SKM-1 treated with dmso at 0.1 percent for 144 hours (cell line): ENCODE measurements around the gene JMJD8.

Experiments
- DNase-seq: peaks from one replicate; lab custom pipeline; 2025; ENCODE audit not compliant: unreplicated experiment; lab: John Stamatoyannopoulos, UW

Gene JMJD8, protein sequence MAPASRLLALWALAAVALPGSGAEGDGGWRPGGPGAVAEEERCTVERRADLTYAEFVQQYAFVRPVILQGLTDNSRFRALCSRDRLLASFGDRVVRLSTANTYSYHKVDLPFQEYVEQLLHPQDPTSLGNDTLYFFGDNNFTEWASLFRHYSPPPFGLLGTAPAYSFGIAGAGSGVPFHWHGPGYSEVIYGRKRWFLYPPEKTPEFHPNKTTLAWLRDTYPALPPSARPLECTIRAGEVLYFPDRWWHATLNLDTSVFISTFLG

DNA sequence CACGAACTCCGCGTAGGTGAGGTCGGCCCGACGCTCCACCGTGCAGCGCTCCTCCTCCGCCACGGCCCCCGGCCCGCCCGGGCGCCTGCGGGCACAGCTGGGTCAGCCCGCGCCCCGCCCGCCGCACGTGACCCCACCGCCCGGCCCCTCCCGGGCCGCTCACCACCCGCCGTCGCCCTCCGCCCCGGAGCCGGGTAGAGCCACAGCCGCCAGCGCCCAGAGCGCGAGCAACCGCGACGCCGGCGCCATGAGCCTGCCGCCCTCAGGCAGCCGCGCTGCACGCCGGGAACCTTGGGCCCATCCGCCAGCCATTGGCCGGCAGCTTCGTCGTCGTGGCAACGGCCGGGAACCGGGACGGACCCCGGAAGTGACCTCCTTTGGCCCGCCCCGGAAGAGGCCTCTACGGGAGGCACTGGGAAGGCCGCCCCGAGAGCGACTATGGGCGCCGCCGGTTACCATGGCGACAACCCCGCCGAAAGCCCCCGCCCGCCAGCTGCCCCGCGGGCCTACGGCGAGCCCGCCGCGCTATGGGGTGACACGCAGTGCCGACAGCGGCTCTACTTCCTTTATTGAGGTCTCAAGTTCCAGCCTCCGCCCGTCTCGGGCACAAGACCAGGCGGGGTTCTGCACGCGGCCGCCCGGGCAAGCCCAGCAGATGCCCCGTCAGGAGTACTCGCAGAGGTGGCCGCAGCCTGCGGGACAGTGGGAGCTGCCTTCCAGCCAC, at the start of gene JMJD8:
TSS of gene JMJD8 (minus strand) at position 264 of the 724 bp plus-strand sequence. CDS start at position 249, 15 bp downstream.
- DNase-seq = peak; percentile 87

DNA sequence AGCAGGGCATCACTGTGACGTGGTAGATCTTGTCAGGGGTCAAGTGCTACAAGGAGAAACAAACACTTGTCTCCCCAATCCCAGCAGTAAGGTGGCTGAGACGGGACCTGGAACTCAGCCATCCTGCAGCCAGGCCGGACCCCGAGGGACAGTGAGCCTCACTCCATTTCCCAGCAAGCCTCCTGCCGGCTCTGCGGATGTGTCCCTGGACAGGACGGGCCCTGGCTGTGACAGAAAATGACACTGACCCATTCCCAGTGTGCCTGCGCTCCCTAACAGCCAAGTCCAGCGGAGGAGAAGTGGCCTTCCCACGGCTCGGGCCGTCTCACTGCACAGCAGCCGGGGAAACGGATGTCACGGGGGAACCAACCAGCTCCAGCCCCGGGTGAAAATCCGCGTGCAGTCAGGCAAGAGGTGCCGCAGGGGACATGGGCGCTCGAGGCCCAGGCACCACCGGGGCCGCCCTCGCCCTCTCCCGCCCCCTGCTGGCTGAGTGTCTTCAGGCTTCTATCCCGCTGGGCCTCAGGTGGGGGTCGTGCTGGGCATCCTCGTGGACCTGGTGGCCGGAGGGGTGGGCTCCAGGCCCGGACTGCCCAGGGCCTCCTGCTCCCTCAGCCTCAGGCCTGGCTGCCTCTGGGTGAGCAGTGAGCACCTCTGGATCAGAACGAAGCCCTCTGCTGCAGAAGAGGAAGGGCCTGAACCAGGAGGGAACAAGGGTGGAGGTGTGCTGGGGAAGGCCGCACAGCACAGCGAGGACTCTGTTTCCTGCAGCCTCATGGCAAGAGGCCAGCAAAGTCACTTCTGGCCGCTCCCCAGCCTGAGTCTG, 49.5 kb upstream of the JMJD8 start:
- no peak for DNase-seq

DNA sequence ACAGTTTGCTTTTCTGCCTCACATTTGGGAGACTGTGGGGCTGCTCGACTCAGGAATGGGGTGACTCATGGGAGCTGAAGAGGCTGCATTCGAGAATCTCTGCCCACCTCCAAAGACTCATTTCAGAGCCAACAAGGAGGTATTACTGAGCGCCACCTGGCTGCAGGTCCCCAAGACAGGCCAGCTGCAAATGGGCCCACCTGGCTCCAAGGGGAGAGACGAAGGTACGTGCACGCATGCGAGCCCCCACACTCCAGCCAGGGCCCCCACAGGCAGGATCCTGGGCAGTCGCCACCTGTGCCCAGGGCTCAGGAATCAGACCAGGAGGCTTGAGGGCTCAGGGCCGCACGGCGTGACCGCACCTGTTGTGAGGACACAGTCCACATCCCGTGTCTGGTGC, 48.8 kb upstream of the JMJD8 start:
- no peak for DNase-seq

DNA sequence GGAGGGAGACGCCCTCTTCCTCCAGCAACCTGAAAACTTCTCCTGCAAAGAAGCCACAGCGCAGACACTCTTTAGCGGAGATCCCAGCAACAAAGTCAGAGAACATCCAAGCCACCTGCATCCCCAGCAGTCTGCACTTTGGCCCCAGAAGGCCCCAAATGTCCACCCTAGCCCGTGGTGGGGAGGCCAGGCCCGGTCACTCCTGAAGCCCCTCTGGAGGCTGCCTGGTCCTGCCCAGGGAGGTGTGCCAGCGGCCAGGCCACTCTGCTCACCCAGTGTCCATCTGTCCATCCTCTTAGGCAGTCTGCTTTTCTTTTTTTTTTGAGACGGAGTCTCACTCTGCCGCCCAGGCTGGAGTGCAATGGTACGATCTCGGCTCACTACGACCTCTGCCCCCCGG, 48.2 kb upstream of the JMJD8 start:
- no peak for DNase-seq

DNA sequence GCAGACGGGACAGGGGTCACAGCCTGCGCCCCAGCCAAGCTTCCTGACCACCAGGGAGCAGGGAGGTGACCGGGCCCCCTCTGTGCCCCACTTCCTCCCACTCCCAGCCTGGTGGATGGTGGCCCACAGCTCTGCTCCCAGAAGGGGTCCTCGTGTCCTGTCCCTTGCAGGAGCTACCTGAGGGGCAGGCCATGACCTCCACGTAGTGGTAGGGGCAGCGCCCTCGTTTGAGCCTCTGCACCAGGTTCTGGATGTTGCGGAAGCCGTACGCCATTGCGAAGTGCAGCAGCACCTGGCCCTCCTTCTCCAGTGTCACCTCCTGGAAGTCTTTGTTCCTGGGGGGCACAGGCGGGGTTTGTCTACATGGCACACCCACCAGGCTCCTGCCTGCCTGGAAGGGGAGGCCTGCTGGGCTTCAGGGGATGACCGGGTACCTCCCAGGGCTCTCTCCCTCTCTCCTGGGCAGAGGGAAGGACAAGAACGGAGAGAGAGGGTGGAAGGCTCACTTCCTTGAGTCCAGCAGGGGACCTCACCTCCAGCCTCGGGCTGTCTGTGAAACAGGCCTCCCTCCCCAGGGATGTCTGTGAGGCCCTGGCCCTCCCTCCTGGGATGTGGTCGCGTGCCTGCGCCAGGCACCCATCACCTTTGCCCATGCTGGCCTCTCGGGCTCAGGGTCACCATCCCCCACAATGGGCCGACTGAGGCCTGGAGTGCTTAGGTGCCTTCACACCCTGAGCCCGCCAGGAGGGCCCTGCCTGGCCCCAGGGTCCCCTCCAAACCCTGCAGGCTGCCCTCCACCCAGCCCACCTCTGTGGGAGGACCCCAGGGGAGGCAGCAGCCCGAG, 46.8 kb upstream of the JMJD8 start:
- no peak for DNase-seq

DNA sequence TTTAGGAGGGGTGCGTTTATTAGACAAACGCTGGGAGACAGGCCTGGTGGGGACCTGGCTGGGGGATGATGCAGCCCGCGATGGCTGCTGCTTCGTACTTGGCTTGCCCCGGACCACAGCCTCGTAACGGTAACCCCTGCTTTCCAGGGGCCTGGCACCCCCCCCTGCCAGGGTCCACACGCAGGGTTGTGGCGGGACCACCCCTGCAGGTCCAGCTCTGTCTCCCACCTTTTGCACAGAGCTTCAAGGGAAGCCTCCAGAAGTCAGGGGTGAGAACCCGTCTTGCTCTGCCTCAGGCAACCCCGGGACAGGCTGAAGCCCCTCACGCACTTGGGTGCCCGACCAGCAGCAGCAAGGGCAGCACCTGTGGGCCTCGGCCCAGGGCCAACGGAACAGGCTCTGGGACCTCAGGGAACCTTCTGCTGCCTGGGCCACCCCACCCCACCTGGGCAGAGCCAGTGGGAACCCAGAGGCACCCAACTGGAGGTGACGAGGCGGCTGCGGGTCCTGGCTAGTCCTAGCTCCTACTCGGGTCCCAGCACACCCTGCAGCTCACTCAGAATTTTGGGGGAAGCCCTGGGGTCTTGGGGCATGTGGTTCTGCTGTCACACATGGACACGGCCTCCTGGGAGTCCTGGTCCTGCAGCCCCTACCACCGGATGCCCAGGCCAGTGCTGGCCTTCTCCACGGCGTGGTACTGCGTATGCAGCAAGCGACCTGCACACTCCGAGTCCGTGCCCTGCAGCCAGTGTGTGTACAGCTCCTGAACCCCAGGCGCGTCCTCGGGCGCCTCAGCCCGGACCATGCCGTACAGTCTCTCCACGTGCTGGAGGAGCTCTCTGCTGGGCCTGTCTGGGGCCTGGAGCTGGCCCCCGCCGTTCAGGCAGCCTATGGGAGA, 45.9 kb upstream of the JMJD8 start:
- no peak for DNase-seq

DNA sequence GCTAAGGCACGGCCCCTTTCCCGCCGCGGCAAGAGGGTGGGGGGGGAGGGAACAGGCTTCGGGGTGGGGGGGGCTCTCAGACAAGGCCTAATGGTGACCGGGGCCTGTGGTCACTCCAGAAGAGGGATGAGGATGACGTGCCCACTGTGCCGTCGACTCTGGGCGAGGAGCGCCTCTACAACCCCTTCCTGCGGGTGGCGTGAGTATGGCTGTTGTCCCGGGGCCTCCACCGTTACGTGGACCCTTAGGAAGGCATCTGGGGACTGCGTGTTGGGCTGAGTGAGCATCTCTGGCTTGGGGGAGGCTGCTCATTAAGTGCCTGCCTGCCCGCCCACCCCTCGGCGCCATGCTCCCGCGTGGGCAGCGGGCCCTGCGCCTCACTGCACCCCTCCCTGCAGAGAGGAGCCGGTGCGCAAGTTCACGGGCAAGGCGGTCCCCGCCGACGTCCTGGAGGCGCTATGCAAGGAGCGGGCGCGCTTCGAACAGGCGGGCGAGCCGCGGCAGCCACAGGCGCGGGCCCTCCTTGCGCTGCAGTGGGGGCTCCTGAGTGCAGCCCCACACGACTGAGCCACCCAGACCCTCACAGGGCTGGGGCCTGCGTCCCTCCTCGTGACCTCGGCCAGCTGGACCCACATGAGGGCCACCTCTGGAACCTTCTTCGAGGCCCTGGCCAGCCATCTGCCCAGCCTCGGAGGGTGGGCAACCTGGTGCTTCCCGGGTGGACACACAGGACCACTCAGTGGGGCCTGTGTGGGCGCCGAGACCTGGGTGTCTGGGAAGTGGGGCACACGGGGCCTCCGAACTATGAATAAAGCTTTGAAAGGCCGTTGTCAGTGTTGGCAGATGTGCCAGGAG, 45.0 kb upstream of the JMJD8 start:
- no peak for DNase-seq

DNA sequence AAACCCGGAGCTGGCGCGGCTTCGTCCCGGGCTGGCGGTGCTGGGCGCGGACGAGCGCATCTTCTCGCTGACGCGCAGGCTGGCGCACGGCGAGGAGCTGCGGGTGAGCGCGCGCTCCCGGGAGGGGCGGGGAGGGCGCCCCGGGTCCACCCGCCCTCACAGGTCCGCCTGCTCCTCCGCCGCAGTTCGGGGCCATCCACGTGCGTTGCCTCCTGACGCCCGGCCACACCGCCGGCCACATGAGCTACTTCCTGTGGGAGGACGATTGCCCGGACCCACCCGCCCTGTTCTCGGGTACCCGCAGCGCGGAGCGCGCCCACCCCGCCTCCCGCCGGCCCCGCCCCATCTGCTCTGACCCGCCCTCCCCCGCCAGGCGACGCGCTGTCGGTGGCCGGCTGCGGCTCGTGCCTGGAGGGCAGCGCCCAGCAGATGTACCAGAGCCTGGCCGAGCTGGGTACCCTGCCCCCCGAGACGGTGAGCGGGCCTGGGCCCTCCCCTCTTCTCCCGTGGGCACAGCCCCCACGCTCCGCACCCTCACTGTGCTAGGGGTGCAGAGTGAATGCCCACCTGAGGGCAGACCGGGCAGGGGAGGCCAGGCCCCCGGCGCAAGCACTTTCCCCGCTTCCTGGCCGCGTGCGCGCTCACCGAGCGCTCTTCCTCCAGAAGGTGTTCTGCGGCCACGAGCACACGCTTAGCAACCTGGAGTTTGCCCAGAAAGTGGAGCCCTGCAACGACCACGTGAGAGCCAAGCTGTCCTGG, 44.2 kb upstream of the JMJD8 start:
- peak; percentile 46 for DNase-seq

DNA sequence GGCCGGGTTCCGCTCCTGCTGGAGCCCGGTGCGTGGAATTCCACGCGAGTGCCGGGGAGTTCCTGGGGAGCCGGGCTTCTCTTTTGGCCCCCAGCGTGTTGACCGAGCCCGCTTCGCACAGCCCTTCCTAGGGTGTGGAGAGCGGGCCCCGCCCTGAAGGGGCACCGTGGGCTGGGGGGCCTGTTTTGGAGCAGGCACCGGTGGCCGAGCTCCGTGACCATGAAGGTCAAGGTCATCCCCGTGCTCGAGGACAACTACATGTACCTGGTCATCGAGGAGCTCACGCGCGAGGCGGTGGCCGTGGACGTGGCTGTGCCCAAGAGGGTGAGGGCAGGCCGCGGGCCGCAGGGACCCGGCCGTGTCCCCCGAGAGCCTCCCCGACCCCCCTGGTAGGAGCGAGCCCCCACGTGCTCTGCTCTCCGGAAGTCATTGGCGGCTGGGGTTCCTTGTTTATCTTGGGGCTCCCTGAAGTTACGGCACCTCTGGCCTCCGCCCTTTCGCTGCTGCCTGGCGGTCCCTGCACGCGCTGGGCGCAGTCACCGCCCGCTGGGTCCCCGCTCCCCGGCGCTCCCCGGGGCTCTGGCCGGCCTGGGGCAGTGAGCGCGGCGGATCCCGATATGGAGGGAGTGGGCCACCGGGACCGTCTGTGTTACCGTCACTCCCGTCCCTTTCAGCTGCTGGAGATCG, 43.3 kb upstream of the JMJD8 start:
- no peak for DNase-seq

DNA sequence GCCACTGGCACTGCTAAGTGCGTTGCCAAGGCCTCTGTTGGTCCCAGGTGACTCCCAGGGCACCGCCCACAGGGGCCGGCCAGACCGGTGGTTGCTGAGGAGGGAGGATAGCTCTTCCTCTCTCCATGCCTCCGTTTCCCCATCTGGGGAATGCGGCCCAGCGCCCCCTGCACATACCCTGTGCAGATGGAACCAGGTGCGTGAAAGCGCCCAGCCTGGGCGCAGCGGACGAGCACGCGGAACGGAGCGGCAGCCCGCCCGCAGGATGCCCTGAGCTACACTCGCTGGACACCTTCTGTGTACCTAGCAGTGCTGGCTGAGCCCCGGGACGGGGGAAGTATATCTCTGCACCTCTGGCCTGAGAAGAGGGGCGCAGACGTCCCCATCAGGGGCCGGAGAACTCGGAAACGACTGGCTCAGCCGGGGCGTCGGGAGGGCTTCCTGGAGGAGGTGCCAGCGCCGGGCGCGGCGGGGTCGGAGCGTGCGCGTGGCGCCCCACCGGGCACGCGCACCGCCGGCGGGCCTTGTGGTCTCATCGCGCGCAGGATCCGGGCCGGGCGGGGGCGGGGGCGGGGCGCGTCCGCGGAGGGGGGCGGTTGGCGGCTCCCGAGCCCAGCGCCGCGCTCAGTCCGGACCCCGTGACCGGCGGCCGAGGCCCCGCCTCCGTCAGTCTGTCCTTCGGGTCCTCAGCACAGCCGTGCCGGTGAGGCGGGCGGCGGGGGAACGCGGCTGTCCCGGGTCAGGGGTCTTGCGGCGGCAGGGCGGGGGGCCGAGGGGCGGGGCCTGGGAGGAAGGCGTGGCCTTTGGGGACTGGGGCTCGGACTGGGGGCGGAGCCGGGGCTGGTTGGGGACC, 42.5 kb upstream of the JMJD8 start, which contains the start of the genes CCDC78 and HAGHL:
TSS of gene CCDC78 (minus strand) at position 6 of the 853 bp plus-strand sequence. CDS start 76 bp downstream, outside the sequence.
TSS of gene HAGHL (plus strand) at position 669 of the 853 bp plus-strand sequence. CDS start 404 bp downstream, outside the sequence.
- peak; percentile 36 for DNase-seq

DNA sequence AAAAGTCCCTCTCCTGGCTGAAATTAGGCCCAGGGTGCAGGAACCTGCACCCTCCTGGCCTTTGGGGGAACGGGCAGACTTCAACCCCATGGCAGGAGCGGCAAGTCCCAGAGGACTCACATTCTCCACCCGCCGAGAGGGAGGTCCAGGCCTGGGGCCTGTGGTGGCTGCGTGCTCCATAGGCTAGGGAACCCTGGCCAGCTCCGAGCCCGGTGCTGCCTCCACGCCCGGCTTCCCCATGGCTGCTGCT, 42.0 kb upstream of the JMJD8 start:
- DNase-seq = no peak

DNA sequence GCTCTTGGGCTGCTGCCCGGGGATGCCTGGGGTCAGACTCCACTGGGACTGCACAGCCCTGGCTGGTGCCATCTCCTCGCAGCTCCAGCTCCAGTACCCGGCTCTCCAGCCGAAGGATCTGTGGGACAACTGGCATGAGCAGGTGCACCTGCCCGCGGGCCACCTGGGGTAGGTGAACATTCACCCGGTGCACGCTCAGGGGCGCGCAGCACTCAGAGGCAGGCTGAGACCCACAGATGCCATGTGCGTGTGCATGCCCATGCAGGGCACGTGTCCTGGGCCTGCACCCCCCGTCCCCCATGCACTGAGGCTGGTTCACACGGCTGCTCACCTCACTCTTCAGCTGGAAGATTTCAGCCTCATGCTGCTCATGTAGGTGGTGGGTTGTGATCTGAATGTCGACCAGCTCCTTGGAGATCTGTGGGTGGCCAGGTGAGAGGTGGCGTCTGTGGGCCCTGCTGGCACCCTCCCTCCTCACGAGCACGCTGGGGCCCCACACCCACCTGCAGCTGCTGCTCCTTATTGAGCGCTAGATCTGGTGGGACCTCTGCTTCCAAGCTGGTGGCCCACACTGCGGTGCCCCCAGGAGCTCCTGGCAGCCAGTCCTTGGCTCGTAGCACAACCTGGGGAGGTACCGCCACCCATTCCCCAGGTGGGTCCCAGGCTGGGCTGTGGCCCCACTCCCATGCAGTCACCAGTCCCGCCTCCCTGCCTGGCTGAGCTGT, 41.5 kb upstream of the JMJD8 start:
- no peak for DNase-seq

DNA sequence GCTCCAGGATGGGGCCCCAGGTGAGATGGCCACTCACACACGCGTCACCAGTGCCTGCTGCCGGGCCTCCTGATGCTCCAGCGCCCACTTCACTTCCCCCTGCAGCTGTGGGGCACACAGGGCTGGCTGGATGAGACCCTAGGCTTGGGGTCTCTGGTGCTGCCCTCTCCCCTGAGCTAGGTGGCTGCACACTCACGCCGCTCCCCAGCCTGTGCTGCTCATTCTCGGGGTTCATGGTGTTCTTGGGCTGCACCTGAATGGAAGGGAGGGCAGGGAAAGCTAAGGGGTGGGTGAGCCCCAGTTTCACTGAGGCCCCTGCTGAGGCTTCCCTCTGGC, 40.9 kb upstream of the JMJD8 start:
- no peak for DNase-seq

DNA sequence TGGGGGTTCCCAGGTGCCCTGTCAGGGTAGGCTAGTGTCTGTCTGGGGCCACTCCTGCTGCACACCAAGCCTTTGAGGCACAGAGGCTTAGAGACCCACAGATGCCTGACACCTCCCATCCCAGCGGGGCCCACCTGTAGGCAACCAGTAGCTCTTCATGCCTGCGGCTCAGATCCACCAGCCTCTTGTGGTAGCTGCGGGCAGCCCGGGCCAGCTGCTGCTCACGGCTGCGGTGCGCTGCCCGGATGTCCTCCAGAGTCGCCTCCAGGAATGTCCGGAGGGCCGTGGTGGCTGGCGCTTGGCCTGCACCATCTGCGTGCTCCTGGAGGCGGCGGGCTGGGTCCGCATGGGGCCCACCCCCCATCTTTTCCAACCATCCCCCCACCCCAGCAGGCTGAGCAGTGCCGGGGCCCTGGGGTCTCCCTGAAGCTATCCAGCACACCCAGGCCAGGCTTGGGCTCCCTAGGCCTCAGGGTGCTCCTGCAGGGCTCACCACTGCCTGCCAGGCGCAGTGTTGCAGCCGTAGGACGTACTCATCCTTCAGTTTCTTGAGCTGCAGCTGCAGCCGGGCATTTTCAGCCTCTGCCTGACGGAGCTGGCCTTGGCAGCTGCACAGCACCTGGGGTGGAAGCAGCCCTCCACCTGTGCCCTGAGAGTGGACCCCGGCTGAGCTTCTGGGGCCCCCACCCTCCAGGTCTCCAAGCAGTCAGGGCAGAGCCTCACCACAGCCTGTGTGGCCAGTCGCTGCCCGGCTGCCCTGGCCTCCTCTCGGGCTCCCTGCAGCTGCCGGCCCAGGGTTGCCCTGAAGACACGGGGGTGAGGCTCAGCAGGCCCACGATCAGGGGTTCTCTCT, 40.3 kb upstream of the JMJD8 start:
- no peak for DNase-seq

DNA sequence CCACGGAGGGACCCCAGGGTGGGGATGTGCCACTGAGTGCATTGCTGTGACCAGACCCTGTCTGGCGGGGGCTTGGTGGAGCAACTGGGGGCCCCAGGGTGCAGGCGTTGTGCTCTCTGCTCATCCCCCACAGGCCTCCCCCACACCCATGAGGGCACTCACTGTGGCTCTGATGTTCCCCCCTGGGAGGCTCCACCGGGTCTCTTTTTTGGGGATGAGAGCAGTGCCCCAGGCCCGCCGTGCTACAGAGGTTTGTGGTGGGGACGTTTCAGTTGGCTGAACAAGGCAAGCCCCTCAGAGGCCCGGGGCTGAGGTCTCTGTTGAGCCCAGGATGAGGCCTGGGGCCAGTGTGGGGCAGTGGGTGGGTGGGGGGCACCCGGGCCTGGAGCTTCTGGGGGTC, 39.6 kb upstream of the JMJD8 start:
- no peak for DNase-seq
